ENCODE measurements around the gene MYEOV.

MYEOV gene

DNA sequence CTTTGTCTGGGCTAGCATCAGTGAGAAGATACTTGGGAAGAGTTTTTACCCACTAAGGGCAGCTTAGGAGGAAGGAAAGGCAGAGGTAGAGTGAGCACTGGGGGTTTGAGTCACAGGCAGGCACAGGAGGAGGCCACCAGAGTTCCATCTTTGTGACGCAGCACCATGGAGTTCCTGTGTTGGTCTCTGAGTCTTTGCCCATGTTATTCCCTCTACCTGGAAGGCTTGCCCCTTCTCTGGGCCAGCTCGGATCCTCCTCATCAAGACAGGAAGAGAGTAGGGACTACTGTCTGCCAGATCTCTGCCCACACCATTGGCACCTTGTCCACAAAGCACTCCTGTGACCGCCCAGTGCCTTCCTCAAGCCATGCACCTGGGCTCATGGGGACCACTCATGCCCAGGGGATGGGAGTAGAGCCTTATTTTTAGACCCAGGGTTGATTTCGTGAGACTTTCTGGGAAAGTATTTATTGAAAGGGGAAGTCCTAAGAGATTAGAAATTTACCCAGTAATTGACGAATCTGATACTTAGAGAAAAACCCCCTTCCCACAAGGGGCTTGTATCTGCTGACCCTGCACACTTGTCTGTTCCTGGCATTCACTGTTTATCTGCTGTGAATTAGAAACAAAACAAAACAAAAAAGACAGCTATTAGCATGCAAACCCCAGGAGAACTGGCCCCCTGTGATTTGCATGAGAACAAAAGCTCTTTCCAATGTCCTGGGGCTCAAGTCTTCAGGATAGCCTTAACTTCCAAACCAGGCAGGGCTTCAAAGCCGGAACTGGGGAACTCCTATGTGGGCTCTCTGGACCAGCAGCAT lies 35.9 kb upstream of the MYEOV start:
- in situ Hi-C loops (cut with MboI; ENCODE audit: low pct_unique_long_range_greater_than_20kb, low sequenced_read_pairs, unreplicated experiment) = no loop called here

DNA sequence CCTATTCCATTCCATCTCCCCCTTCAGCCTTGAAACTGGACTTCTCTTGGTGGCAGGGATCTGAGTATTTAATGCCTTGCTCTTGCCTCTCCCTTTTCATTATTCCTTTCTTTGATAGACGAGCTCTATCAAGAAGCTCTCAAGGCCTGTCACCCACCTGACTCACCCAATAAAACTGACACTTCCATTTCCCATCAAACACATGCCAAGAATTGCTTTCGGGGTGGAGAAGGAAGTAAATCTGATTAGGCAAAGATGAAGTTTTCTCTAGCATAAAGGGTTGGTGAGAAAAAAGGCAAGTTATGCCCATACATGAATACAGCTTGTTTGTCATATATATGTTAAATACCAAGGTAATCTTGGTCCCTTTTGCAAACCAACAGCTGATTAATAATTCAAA lies 34.9 kb upstream of the MYEOV start:
- no peak for DNase-seq (ENCODE audit: low spot score)
- in situ Hi-C loops (cut with MboI; ENCODE audit: low pct_unique_long_range_greater_than_20kb, low sequenced_read_pairs, unreplicated experiment) = no loop called here
- TF ChIP-seq, protein P1, sequence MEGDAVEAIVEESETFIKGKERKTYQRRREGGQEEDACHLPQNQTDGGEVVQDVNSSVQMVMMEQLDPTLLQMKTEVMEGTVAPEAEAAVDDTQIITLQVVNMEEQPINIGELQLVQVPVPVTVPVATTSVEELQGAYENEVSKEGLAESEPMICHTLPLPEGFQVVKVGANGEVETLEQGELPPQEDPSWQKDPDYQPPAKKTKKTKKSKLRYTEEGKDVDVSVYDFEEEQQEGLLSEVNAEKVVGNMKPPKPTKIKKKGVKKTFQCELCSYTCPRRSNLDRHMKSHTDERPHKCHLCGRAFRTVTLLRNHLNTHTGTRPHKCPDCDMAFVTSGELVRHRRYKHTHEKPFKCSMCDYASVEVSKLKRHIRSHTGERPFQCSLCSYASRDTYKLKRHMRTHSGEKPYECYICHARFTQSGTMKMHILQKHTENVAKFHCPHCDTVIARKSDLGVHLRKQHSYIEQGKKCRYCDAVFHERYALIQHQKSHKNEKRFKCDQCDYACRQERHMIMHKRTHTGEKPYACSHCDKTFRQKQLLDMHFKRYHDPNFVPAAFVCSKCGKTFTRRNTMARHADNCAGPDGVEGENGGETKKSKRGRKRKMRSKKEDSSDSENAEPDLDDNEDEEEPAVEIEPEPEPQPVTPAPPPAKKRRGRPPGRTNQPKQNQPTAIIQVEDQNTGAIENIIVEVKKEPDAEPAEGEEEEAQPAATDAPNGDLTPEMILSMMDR (IDR thresholded peaks at IDR 0.05; ENCODE audit: extremely low read depth, insufficient read depth, missing control alignments) = no peak

More for the DNA sequence above, 35.9 kb upstream of the MYEOV start:
- peak; percentile 69 for DNase-seq (ENCODE audit: low spot score)
- TF ChIP-seq, protein P1 (IDR thresholded peaks at IDR 0.05; ENCODE audit: extremely low read depth, insufficient read depth, missing control alignments) = peak; percentile 15

DNA sequence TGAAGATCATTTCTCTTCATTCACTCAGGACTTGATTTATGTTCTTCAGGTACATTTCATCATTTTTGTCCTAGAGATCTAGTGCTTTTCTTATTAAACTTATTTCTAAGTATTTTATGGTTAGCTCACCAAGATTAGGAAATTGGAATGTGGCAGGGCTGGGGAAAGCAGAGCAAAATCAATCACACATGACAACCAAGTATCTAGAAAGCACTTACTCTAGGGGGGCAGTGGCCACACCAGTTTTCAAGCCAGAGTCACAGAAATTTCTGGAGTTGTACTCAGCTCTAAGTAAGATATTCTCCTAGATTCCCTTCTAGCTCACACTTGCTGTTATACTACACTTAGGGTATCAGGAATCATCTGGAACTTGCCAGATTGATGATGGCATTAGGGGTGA lies 33.3 kb upstream of the MYEOV start:
- TF ChIP-seq, protein P1 (IDR thresholded peaks at IDR 0.05; ENCODE audit: extremely low read depth, insufficient read depth, missing control alignments) = no peak
- DNase-seq (ENCODE audit: low spot score) = no peak
- in situ Hi-C loops (cut with MboI; ENCODE audit: low pct_unique_long_range_greater_than_20kb, low sequenced_read_pairs, unreplicated experiment) = no loop called here

DNA sequence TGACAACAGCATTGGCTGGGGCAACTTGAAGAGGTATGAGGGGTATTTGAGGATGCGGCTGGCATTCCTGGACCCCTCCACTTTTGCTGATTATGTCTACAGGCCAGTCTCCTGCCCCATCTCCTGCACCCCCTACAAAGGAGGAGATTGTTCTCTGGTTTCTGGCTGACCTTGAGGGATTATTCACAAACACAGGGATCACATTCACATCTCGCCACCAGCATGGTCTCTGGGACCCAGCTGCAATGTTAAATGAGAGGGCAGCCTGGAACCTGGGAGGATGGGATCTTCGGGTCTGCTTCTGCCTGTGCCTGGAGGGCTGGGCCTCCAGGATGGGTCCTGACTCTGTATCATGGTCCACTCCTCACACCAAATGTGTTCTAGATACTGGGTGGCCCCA lies 32.8 kb upstream of the MYEOV start:
- in situ Hi-C loops (cut with MboI; ENCODE audit: low pct_unique_long_range_greater_than_20kb, low sequenced_read_pairs, unreplicated experiment) = no loop called here
- DNase-seq (ENCODE audit: low spot score) = no peak
- TF ChIP-seq, protein P1 (IDR thresholded peaks at IDR 0.05; ENCODE audit: extremely low read depth, insufficient read depth, missing control alignments) = no peak

DNA sequence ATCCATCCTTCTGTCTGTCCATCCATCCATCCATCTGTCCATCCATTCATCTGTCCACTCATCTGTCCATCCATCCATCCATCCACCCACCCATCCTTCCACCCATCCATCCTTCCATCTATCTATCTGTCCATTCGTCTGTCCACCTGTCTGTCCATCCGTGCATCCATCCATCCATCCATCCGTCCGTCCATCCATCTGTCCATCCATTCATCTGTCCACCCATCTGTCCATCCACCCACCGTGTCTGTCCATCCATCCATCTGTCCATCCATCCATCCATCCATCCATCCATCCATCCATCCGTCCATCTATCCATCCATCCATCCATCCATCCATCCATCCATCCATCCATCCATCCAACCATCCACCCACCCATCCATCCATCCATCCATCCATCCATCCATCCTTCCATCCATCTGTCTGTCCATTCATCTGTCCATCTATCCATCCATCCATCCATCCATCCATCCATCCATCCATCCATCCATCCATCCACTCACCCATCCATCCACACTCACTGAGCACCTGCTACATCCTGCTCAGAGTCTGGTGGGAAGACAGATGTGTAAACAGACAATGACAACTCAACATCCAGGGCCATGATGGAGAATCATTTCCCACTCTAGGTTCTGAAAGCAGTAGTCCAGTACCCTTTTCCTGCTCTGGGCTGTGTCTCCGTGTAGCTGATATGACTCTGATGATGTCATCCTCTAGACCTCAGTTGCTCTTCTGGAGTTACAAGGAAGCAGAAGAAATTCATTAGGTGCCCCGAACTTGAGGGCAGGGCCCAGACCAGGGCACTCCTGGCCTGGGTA lies 30.8 kb upstream of the MYEOV start:
- no peak for DNase-seq (ENCODE audit: low spot score)
- in situ Hi-C loops (cut with MboI; ENCODE audit: low pct_unique_long_range_greater_than_20kb, low sequenced_read_pairs, unreplicated experiment) = no loop called here
- TF ChIP-seq, protein P1 (IDR thresholded peaks at IDR 0.05; ENCODE audit: extremely low read depth, insufficient read depth, missing control alignments) = no peak

DNA sequence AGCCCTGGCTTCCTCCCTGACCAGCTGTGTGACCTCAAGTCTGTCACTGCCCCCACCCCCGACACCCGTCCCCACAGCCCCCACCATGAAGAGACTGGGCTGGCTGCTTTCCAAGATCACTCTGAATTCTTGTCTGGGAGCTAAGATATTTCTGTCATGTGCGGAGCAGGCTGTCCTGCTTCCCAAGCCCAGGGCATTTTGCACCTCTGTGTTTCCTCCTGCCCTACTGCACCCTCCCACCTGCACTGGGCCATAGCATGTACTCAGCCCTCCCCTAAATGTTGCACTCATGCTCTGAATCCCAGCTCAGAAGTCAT lies 30.3 kb upstream of the MYEOV start:
- no peak for DNase-seq (ENCODE audit: low spot score)
- in situ Hi-C loops (cut with MboI; ENCODE audit: low pct_unique_long_range_greater_than_20kb, low sequenced_read_pairs, unreplicated experiment) = no loop called here
- TF ChIP-seq, protein P1 (IDR thresholded peaks at IDR 0.05; ENCODE audit: extremely low read depth, insufficient read depth, missing control alignments) = no peak

All from GM13977 (cell line).